Neural cell (in vitro differentiated cells): ENCODE data around the gene ASIC5. TPM values are rescaled to one million over a fixed set of nuclear protein-coding genes. Genes with fewer than 3 reads are reported as not detected.

Experiments used
- H2AFZ ChIP-seq: fragments of 200-600, 300-800 bp; sonication (generic), shearing (Covaris generic); 2 replicates; pipeline ENCODE4 v1.6.0; 2014; ENCODE audit warnings: low read depth, mild to moderate bottlenecking, antibody characterized with exemption, low read length, moderate library complexity
- H3F3A ChIP-seq: fragments of 200-600 bp; shearing (Covaris generic); 2 replicates; pipeline ENCODE4 v1.6.1; 2016; ENCODE audit warnings: mild to moderate bottlenecking, moderate library complexity, mixed read lengths, antibody characterized with exemption, low read length; ENCODE audit not compliant: insufficient read depth, poor library complexity, severe bottlenecking
- H3K27ac ChIP-seq: fragments of 200-600, 300-800 bp; sonication (generic), shearing (Covaris generic); 2 replicates; pipeline ENCODE4 v1.5.1; 2014; ENCODE audit warnings: mild to moderate bottlenecking, low read length, moderate library complexity
- H3K27me3 ChIP-seq: fragments of 300-800, 200-600 bp; sonication (generic), shearing (Covaris generic); 2 replicates; pipeline ENCODE4 v1.6.0; 2014; ENCODE audit warnings: mild to moderate bottlenecking, low read depth, low read length, moderate library complexity; ENCODE audit not compliant: insufficient read depth
- H3K36me3 ChIP-seq: fragments of 300-800, 200-600 bp; sonication (generic), shearing (Covaris generic); 2 replicates; pipeline ENCODE4 v1.5.1; 2014; ENCODE audit warnings: mild to moderate bottlenecking, antibody characterized with exemption, low read length, moderate library complexity; ENCODE audit not compliant: insufficient read depth
- H3K4me2 ChIP-seq: fragments of 300-800, 200-600 bp; sonication (generic), shearing (Covaris generic); 2 replicates; pipeline ENCODE4 v1.6.0; 2014; ENCODE audit warnings: mild to moderate bottlenecking, low read length
- H3K4me3 ChIP-seq: fragments of 300-800, 200-600 bp; sonication (generic), shearing (Covaris generic); 2 replicates; pipeline ENCODE4 v1.5.1; 2014; ENCODE audit warnings: mild to moderate bottlenecking, low read length, moderate library complexity
- H3K79me2 ChIP-seq: fragments of 200-600 bp; shearing (Covaris generic); replicated peaks from 2 replicates; pipeline ENCODE4 v1.6.0; 2014; ENCODE audit warnings: mild to moderate bottlenecking, low read length, moderate library complexity; ENCODE audit not compliant: insufficient read depth
- H3K9ac ChIP-seq: fragments of 300-800, 200-600 bp; sonication (generic), shearing (Covaris generic); 2 replicates; pipeline ENCODE4 v1.6.1; 2016; ENCODE audit warnings: mild to moderate bottlenecking, low read length, mixed read lengths
- H3K9me2 ChIP-seq: fragments of 200-600 bp; shearing (Covaris generic); 2 replicates; pipeline ENCODE4 v1.6.1; 2016; ENCODE audit warnings: mild to moderate bottlenecking, low read length, mixed read lengths; ENCODE audit not compliant: insufficient read depth
- H3K9me3 ChIP-seq: fragments of 200-600, 300-800 bp; sonication (generic), shearing (Covaris generic); 2 replicates; pipeline ENCODE4 v1.6.1; 2016; ENCODE audit warnings: mild to moderate bottlenecking, mixed run types, low read length, moderate library complexity, mixed read lengths
- H4K20me1 ChIP-seq: fragments of 200-600 bp; shearing (Covaris generic); 2 replicates; pipeline ENCODE4 v1.6.1; 2016; ENCODE audit warnings: mild to moderate bottlenecking, mixed run types; ENCODE audit not compliant: insufficient read depth
- EP300 ChIP-seq: fragments of 450-650 bp; conservative IDR thresholded peaks from 2 replicates; pipeline ENCODE4 v1.6.1; 2014; ENCODE audit warnings: antibody characterized with exemption, mild to moderate bottlenecking, moderate library complexity; ENCODE audit not compliant: poor library complexity, severe bottlenecking
- EZH2 ChIP-seq: fragments of 200-600, 300-800 bp; shearing (Covaris generic), sonication (generic); IDR thresholded peaks from 2 replicates; pipeline ENCODE4 v1.6.1; 2014; ENCODE audit warnings: antibody characterized with exemption, low read length, borderline replicate concordance, mild to moderate bottlenecking; ENCODE audit not compliant: insufficient read depth, poor library complexity, severe bottlenecking
- MXI1 ChIP-seq: fragments of 450-650 bp; conservative IDR thresholded peaks from 2 replicates; pipeline ENCODE4 v1.6.1; 2014; ENCODE audit warnings: antibody characterized with exemption, mild to moderate bottlenecking; ENCODE audit not compliant: poor library complexity, severe bottlenecking
- POLR2AphosphoS5 ChIP-seq: IDR thresholded peaks from 2 replicates; pipeline ENCODE4 v1.6.1; 2012
- RAD21 ChIP-seq: fragments of 450-650 bp; conservative IDR thresholded peaks from 2 replicates; pipeline ENCODE4 v1.6.1; 2014; ENCODE audit warnings: antibody characterized with exemption, mild to moderate bottlenecking, moderate library complexity
- SMC3 ChIP-seq: fragments of 450-650 bp; conservative IDR thresholded peaks from 2 replicates; pipeline ENCODE4 v1.6.1; 2014; ENCODE audit warnings: antibody characterized with exemption, mild to moderate bottlenecking, moderate library complexity; ENCODE audit not compliant: poor library complexity
- TAF1 ChIP-seq: IDR thresholded peaks from 2 replicates; pipeline ENCODE4 v1.6.1; 2012; ENCODE audit warnings: low read depth
- polyA plus RNA-seq: library from polyadenylated mRNA; depleted of rRNA; stranded (reverse); fragments of >200 nt; gene quantifications from 2 replicates; pipeline ENCODE4 v1.2.3, GENCODE V29; 2014
- TF ChIP-seq, protein P1 (sequence below): IDR thresholded peaks from 2 replicates; pipeline ENCODE4 v1.6.1; 2012; ENCODE audit warnings: borderline replicate concordance
- TF ChIP-seq, protein P2 (sequence below): fragments of 450-650 bp; IDR thresholded peaks from 2 replicates; pipeline ENCODE4 v1.5.1; 2014; ENCODE audit warnings: antibody characterized with exemption, mild to moderate bottlenecking, moderate library complexity; ENCODE audit not compliant: poor library complexity, severe bottlenecking

The ASIC5 gene
- polyA plus RNA-seq, 1 donor from 2014 or later: not detected

DNA sequence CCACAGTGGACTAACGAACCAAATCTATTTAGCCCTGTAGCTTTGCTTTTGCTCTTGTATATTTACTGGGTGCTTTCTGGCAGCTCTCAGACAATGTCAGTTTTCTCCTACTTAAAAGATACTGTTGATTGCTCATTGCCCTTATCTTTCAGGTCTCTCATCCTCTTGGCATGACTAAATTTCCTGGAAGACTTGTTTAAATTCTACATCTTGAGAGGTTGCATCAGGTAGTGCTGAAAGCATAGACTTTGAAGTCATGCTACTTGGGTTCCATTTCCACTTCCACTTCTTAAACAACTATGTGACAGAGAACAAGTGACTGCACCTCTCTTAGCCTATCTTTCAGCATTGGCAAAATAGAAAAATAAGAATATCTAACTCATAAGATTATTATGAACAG lies 45.8 kb upstream of the ASIC5 start:
- TF ChIP-seq EZH2: no peak
- no peak for TF ChIP-seq SMC3
- TF ChIP-seq POLR2AphosphoS5: no peak
- no peak for TF ChIP-seq MXI1
- TF ChIP-seq RAD21: no peak
- TF ChIP-seq, protein P1, sequence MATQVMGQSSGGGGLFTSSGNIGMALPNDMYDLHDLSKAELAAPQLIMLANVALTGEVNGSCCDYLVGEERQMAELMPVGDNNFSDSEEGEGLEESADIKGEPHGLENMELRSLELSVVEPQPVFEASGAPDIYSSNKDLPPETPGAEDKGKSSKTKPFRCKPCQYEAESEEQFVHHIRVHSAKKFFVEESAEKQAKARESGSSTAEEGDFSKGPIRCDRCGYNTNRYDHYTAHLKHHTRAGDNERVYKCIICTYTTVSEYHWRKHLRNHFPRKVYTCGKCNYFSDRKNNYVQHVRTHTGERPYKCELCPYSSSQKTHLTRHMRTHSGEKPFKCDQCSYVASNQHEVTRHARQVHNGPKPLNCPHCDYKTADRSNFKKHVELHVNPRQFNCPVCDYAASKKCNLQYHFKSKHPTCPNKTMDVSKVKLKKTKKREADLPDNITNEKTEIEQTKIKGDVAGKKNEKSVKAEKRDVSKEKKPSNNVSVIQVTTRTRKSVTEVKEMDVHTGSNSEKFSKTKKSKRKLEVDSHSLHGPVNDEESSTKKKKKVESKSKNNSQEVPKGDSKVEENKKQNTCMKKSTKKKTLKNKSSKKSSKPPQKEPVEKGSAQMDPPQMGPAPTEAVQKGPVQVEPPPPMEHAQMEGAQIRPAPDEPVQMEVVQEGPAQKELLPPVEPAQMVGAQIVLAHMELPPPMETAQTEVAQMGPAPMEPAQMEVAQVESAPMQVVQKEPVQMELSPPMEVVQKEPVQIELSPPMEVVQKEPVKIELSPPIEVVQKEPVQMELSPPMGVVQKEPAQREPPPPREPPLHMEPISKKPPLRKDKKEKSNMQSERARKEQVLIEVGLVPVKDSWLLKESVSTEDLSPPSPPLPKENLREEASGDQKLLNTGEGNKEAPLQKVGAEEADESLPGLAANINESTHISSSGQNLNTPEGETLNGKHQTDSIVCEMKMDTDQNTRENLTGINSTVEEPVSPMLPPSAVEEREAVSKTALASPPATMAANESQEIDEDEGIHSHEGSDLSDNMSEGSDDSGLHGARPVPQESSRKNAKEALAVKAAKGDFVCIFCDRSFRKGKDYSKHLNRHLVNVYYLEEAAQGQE: no peak
- no peak for TF ChIP-seq EP300
- TF ChIP-seq, protein P2, sequence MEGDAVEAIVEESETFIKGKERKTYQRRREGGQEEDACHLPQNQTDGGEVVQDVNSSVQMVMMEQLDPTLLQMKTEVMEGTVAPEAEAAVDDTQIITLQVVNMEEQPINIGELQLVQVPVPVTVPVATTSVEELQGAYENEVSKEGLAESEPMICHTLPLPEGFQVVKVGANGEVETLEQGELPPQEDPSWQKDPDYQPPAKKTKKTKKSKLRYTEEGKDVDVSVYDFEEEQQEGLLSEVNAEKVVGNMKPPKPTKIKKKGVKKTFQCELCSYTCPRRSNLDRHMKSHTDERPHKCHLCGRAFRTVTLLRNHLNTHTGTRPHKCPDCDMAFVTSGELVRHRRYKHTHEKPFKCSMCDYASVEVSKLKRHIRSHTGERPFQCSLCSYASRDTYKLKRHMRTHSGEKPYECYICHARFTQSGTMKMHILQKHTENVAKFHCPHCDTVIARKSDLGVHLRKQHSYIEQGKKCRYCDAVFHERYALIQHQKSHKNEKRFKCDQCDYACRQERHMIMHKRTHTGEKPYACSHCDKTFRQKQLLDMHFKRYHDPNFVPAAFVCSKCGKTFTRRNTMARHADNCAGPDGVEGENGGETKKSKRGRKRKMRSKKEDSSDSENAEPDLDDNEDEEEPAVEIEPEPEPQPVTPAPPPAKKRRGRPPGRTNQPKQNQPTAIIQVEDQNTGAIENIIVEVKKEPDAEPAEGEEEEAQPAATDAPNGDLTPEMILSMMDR: no peak
- no peak for TF ChIP-seq TAF1
- H3K9me3 ChIP-seq: no peaks in the 10 kb centered on the region
- no peaks in the 10 kb centered on the region for H3K27me3 ChIP-seq

DNA sequence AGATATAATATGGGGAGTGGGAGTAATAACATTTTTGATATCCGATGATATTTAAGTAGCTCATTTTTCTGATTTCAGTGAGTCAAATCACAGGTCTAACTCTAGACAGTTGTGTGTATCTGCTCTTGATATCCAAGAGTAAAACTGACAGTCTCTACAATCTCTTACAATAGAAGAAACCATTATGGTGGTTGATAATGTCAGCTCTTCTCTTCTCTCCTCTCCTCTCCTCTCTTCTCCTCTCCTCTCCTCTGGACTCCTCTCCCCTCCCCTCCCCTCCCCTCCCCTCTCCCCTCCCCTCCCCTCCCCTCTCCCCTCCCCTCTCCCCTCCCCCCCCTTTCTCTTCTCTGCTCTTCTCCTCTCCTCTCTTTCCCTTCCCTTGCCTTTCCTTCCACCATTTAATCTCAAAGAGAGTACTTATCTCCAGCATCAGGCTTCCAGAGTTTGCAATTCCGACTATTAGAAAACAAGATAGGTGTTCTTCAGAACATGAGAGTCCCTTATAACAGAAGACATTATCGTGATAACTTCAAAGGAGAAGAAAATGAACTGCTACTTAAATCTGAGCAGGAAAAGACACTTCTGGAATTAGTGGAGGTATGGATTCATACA lies 43.6 kb upstream of the ASIC5 start:
- H3K9me3 ChIP-seq: no peaks in the 10 kb centered on the region
- no peaks in the 10 kb centered on the region for H3K27me3 ChIP-seq
- H3F3A ChIP-seq: no peaks in the 10 kb centered on the region
- TF ChIP-seq POLR2AphosphoS5: no peak
- no peak for TF ChIP-seq RAD21
- TF ChIP-seq, protein P1: no peak
- no peak for TF ChIP-seq EZH2
- TF ChIP-seq TAF1: no peak
- no peak for TF ChIP-seq MXI1
- no peak for TF ChIP-seq EP300
- TF ChIP-seq SMC3: no peak
- TF ChIP-seq, protein P2: no peak
- H3K4me3 ChIP-seq: no peak overlapping the region
- no peak overlapping the region for H3K4me2 ChIP-seq
- H2AFZ ChIP-seq: no peak overlapping the region
- H3K36me3 ChIP-seq: no peaks in the 10 kb centered on the region
- no peak overlapping the region for H3K27ac ChIP-seq
- H3K9ac ChIP-seq: no peak overlapping the region
- no peaks in the 10 kb centered on the region for H3K9me2 ChIP-seq
- no peaks in the 10 kb centered on the region for H4K20me1 ChIP-seq
- H3K79me2 ChIP-seq: no peaks in the 10 kb centered on the region

More for the DNA sequence above, 45.8 kb upstream of the ASIC5 start:
- H3K4me2 ChIP-seq: no peak overlapping the region
- H3K9ac ChIP-seq: no peak overlapping the region
- no peaks in the 10 kb centered on the region for H3K79me2 ChIP-seq
- no peak overlapping the region for H3K27ac ChIP-seq
- H3K4me3 ChIP-seq: no peak overlapping the region
- H4K20me1 ChIP-seq: no peaks in the 10 kb centered on the region
- H3K36me3 ChIP-seq: no peaks in the 10 kb centered on the region
- no peaks in the 10 kb centered on the region for H3K9me2 ChIP-seq
- no peaks in the 10 kb centered on the region for H3F3A ChIP-seq
- no peak overlapping the region for H2AFZ ChIP-seq
